RWPE2 (cell line): Measurements from ENCODE around the gene OSGIN1.

Source experiments
- ATAC-seq: fragments of 200-7000 bp; cut with Tn5 transposase; 3 replicates; pipeline ENCODE4 v1.9.1; 2021; ENCODE audit warnings: low read depth
- DNase-seq: peaks from one replicate; pipeline ENCODE4 v3.0.0-alpha.2; 2020; ENCODE audit warnings: low spot score
- H3K27ac ChIP-seq: fragments of 450-650 bp; 2 replicates; pipeline ENCODE4 v1.5.1; 2017; ENCODE audit warnings: mild to moderate bottlenecking; ENCODE audit not compliant: poor library complexity, severe bottlenecking
- H3K27me3 ChIP-seq: fragments of 250-450 bp; sonication (Bioruptor Pico); 2 replicates; pipeline ENCODE4 v1.5.1; 2021; ENCODE audit warnings: mild to moderate bottlenecking, moderate library complexity; ENCODE audit not compliant: insufficient read depth, poor library complexity, severe bottlenecking
- H3K36me3 ChIP-seq: fragments of 250-450 bp; sonication (Bioruptor Pico); 2 replicates; pipeline ENCODE4 v1.5.1; 2020; ENCODE audit warnings: low read depth, mild to moderate bottlenecking, moderate library complexity
- H3K4me1 ChIP-seq: fragments of 250-450 bp; sonication (Bioruptor Pico); 2 replicates; pipeline ENCODE4 v1.5.1; 2021; ENCODE audit warnings: mild to moderate bottlenecking, moderate library complexity; ENCODE audit not compliant: insufficient read depth, poor library complexity, severe bottlenecking
- H3K4me3 ChIP-seq: fragments of 250-450 bp; sonication (Bioruptor Pico); 2 replicates; pipeline ENCODE4 v1.5.1; 2021; ENCODE audit warnings: mild to moderate bottlenecking, moderate library complexity; ENCODE audit not compliant: severe bottlenecking
- H3K9me3 ChIP-seq: fragments of 250-450 bp; sonication (Bioruptor Pico); 2 replicates; pipeline ENCODE4 v1.5.1; 2021; ENCODE audit warnings: mild to moderate bottlenecking, moderate library complexity; ENCODE audit not compliant: severe bottlenecking
- CTCF ChIP-seq: fragments of 450-650 bp; IDR thresholded peaks from one replicate; pipeline ENCODE4 v1.5.1; 2017; ENCODE audit warnings: mild to moderate bottlenecking, moderate library complexity; ENCODE audit not compliant: poor library complexity, severe bottlenecking

OSGIN1 gene

GRCh38 chr16:83943516-83944050, 9.5 kb upstream of the OSGIN1 start:
- Histone ChIP-seq H3K4me3 (no peak overlapping the region), H3K27ac (no peak overlapping the region), H3K27me3 (no peaks in the 10 kb centered on the region), H3K36me3 (no peaks in the 10 kb centered on the region), H3K9me3 (no peaks in the 10 kb centered on the region), H3K4me1 (no peaks in the 10 kb centered on the region)
- ATAC-seq (no peak), DNase-seq (no peak)
- no peak for TF ChIP-seq CTCF

GRCh38 chr16:83945587-83945986, 7.5 kb upstream of the OSGIN1 start:
- DNase-seq (no peak), ATAC-seq (no peak)
- Histone ChIP-seq H3K27me3 (no peaks in the 10 kb centered on the region), H3K27ac (no peak overlapping the region), H3K4me1 (no peaks in the 10 kb centered on the region), H3K9me3 (no peaks in the 10 kb centered on the region), H3K4me3 (no peak overlapping the region), H3K36me3 (no peaks in the 10 kb centered on the region)
- no peak for TF ChIP-seq CTCF

DNA sequence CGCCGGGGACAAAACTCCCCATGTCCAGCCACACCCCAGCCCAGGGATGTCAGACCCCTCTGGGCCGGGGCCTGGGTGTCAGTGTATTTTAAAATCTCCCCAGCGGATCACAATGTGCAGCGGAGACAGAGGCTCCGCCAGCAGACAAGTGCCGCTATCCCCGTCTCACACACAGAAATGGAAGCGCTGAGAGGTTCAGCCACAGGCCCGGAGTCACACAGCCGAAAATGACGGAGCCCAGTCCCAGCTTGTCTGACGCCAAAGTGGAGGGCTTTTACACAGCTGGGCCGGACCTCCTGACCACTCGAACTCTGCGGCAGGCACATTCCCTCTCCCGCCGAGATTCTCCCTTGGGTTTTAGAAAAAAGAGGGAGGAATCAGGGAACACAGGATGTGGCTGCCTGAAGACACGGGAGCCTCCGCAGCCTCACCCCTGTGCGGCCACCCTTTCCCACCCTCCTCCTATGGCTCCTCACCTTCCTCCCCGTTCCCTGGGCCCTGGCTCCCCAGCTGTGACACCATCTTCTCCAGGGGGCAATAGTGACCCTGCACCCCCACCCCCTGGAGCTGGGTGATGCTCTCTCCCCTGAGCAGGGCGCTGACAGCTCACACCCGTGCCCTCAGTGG, 6.8 kb upstream of the OSGIN1 start:
- no peak for ATAC-seq
- no peak overlapping the region for H3K27ac ChIP-seq
- H3K4me3 ChIP-seq, result no peak overlapping the region
- H3K9me3 ChIP-seq, result no peaks in the 10 kb centered on the region
- H3K4me1 ChIP-seq, result no peaks in the 10 kb centered on the region
- no peaks in the 10 kb centered on the region for H3K36me3 ChIP-seq
- H3K27me3 ChIP-seq, result no peaks in the 10 kb centered on the region
- DNase-seq, result no peak
- TF ChIP-seq CTCF, result no peak

- Histone ChIP-seq H3K4me1 (no peaks in the 10 kb centered on the region), H3K27me3 (no peaks in the 10 kb centered on the region), H3K4me3 (no peak overlapping the region), H3K9me3 (no peaks in the 10 kb centered on the region), H3K36me3 (no peaks in the 10 kb centered on the region), H3K27ac (no peak overlapping the region)
- DNase-seq (no peak), ATAC-seq (no peak)
- no peak for TF ChIP-seq CTCF
Observed at GRCh38 chr16:83946781-83947566, 6.1 kb upstream of the OSGIN1 start.
